ENCODE data around the gene SYT6. TPM values are rescaled to one million over a fixed set of nuclear protein-coding genes. Genes with fewer than 3 reads are reported as not detected.

SYT6 gene
- total RNA-seq, 1 donor from 2014 or later: not detected

DNA sequence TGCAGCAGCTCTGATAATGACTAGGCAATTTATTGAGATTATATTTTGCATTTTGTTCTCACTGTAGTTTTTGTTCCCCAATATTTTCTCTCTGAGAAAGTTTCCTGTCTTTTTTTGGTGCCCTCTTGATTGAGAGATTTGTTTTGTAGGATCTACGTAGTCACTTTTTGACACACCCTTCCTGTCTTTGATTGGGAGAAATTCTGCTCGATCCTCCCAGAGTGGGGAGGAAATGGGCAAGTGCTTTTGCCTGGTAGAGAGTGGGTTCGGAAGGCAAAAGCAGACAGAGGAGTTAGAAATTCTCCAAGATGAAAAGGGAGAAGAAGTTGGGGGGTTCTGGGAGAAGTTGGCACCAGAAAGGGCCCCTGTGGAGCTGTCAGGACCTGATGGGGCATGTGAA lies 42.1 kb upstream of the SYT6 start:
- H3K27me3 Mint-ChIP-seq (ENCODE audit: unreplicated experiment): peaks cover 33% of the 10 kb centered on the region
- no peak overlapping the region for H3K4me3 Mint-ChIP-seq (ENCODE audit: unreplicated experiment)
- no peak for DNase-seq (ENCODE audit: extremely low spot score, unreplicated experiment)
- no peaks in the 10 kb centered on the region for H3K4me1 Mint-ChIP-seq (ENCODE audit: unreplicated experiment)
- no peaks in the 10 kb centered on the region for H3K36me3 Mint-ChIP-seq (ENCODE audit: unreplicated experiment)
- TF ChIP-seq, protein P1, sequence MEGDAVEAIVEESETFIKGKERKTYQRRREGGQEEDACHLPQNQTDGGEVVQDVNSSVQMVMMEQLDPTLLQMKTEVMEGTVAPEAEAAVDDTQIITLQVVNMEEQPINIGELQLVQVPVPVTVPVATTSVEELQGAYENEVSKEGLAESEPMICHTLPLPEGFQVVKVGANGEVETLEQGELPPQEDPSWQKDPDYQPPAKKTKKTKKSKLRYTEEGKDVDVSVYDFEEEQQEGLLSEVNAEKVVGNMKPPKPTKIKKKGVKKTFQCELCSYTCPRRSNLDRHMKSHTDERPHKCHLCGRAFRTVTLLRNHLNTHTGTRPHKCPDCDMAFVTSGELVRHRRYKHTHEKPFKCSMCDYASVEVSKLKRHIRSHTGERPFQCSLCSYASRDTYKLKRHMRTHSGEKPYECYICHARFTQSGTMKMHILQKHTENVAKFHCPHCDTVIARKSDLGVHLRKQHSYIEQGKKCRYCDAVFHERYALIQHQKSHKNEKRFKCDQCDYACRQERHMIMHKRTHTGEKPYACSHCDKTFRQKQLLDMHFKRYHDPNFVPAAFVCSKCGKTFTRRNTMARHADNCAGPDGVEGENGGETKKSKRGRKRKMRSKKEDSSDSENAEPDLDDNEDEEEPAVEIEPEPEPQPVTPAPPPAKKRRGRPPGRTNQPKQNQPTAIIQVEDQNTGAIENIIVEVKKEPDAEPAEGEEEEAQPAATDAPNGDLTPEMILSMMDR (IDR thresholded peaks at IDR 0.05): no peak
- no peaks in the 10 kb centered on the region for H3K9me3 Mint-ChIP-seq (ENCODE audit: unreplicated experiment)
- H3K27ac Mint-ChIP-seq (ENCODE audit: unreplicated experiment): no peak overlapping the region

DNA sequence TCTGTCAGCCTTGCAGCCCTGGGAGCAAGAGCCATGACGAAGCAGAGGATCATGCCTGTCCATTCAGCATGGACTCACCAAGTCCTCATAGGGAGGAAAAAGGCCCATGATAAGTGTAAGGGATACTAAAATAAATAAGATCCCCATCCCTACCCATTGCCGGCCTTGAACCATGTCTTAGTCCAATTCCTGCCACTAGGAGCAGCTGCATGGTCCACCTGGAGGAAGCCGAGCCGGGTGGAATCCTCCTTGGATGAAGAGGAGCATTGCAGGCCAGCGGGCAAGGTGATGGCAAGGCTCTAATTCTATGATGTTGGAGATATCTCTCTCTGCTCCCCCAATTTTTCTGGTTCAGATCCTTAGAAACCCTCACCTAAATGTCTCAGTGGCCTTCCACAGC lies 38.7 kb upstream of the SYT6 start:
- no peak overlapping the region for H3K4me3 Mint-ChIP-seq (ENCODE audit: unreplicated experiment)
- no peak overlapping the region for H3K27ac Mint-ChIP-seq (ENCODE audit: unreplicated experiment)
- H3K36me3 Mint-ChIP-seq (ENCODE audit: unreplicated experiment): no peaks in the 10 kb centered on the region
- TF ChIP-seq, protein P1 (IDR thresholded peaks at IDR 0.05): no peak
- DNase-seq (ENCODE audit: extremely low spot score, unreplicated experiment): no peak
- no peaks in the 10 kb centered on the region for H3K9me3 Mint-ChIP-seq (ENCODE audit: unreplicated experiment)
- peaks cover 32% of the 10 kb centered on the region for H3K27me3 Mint-ChIP-seq (ENCODE audit: unreplicated experiment)
- no peaks in the 10 kb centered on the region for H3K4me1 Mint-ChIP-seq (ENCODE audit: unreplicated experiment)

DNA sequence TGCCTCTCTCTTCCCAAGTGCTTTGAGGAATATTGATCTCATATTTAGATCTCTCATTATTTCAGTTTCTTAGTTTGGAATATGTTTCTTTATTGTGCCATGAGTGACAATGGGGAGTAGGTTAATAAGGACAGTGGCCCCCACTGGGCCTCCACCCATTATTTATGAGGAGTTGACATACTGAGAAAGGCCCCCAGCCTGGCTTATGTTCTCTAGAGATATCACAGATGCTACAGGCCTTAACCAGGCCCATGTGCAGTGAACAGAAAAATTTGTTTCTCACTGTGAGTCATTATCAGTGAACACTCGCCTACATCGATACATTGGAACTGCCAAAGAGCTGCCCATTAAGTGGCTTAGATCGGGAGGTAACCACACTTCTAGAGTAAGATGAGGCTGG lies 35.7 kb upstream of the SYT6 start:
- TF ChIP-seq, protein P1 (IDR thresholded peaks at IDR 0.05): no peak
- no peak overlapping the region for H3K27ac Mint-ChIP-seq (ENCODE audit: unreplicated experiment)

DNA sequence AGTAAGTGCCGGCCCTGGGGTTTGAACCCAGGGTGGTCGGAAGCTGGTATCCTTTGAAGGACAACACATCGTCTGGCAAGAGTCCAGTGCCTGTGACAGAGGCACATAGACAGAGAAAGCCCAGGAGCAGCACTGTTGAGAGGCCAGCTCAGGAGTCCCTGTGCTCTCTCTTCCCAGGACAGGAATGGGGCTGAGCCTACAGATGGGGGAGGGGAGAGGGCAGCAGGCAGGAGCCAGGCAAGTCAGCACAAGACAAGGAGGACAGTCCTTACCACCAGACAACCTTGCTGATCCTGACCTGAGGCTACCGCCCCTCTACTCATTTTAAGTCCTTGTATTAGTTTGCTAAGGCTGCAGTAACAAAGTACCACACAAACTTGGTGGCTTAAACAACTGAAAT lies 27.7 kb upstream of the SYT6 start:
- TF ChIP-seq, protein P1 (IDR thresholded peaks at IDR 0.05): no peak
- Mint-ChIP-seq H3K27ac (ENCODE audit: unreplicated experiment) (no peak overlapping the region), H3K4me3 (ENCODE audit: unreplicated experiment) (no peak overlapping the region), H3K27me3 (ENCODE audit: unreplicated experiment) (peaks cover 8% of the 10 kb centered on the region), H3K36me3 (ENCODE audit: unreplicated experiment) (no peaks in the 10 kb centered on the region), H3K9me3 (ENCODE audit: unreplicated experiment) (no peaks in the 10 kb centered on the region), H3K4me1 (ENCODE audit: unreplicated experiment) (no peaks in the 10 kb centered on the region)
- DNase-seq (ENCODE audit: extremely low spot score, unreplicated experiment): no peak

More for the DNA sequence above, 35.7 kb upstream of the SYT6 start:
- Mint-ChIP-seq H3K4me3 (ENCODE audit: unreplicated experiment) (no peak overlapping the region), H3K9me3 (ENCODE audit: unreplicated experiment) (no peaks in the 10 kb centered on the region), H3K27me3 (ENCODE audit: unreplicated experiment) (peaks cover 16% of the 10 kb centered on the region), H3K36me3 (ENCODE audit: unreplicated experiment) (no peaks in the 10 kb centered on the region), H3K4me1 (ENCODE audit: unreplicated experiment) (no peaks in the 10 kb centered on the region)
- no peak for DNase-seq (ENCODE audit: extremely low spot score, unreplicated experiment)

DNA sequence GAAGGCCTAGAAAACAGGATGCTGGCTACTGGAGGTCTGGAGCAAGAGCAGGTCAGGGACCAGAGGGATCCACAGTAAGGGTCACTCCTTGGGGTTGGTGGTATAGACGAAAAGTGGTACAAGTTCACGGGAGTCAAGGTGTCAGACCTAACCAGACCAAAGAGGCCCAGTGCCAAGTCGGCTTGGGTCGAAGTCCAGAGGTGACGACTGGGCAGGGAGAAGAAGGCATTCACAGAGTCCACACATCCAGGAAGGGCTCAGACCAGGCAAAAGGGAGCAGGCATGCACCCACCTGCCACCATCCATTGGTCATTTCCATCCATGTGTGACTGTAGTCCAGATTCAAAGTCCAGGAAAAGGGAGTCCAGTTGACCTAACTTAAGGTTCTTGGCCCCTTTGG lies 27.1 kb upstream of the SYT6 start:
- TF ChIP-seq, protein P1 (IDR thresholded peaks at IDR 0.05): no peak
- Mint-ChIP-seq H3K27me3 (ENCODE audit: unreplicated experiment) (peaks cover 8% of the 10 kb centered on the region), H3K4me3 (ENCODE audit: unreplicated experiment) (no peak overlapping the region), H3K4me1 (ENCODE audit: unreplicated experiment) (no peaks in the 10 kb centered on the region), H3K36me3 (ENCODE audit: unreplicated experiment) (no peaks in the 10 kb centered on the region), H3K27ac (ENCODE audit: unreplicated experiment) (no peak overlapping the region), H3K9me3 (ENCODE audit: unreplicated experiment) (no peaks in the 10 kb centered on the region)
- no peak for DNase-seq (ENCODE audit: extremely low spot score, unreplicated experiment)

Data from osteocyte (in vitro differentiated cells).